Osteocyte (in vitro differentiated cells): ENCODE measurements around the gene PCSK6. TPM values are rescaled to one million over a fixed set of nuclear protein-coding genes. Genes with fewer than 3 reads are reported as not detected.
A peak's percentile ranks its signal among the peaks of the same experiment; 100 is the strongest.

Experiments
- DNase-seq: peaks from one replicate; pipeline ENCODE4 v3.0.0; 2021; ENCODE audit warnings: mixed read lengths; ENCODE audit not compliant: unreplicated experiment; ENCODE audit errors: extremely low spot score
- H3K27ac Mint-ChIP-seq: one replicate; pipeline ENCODE4 v1.8.0; 2021; ENCODE audit warnings: mild to moderate bottlenecking, mixed read lengths; ENCODE audit not compliant: unreplicated experiment
- H3K27me3 Mint-ChIP-seq: one replicate; pipeline ENCODE4 v1.8.0; 2021; ENCODE audit warnings: mixed read lengths; ENCODE audit not compliant: unreplicated experiment
- H3K36me3 Mint-ChIP-seq: one replicate; pipeline ENCODE4 v1.8.0; 2021; ENCODE audit warnings: mixed read lengths; ENCODE audit not compliant: unreplicated experiment
- H3K4me1 Mint-ChIP-seq: one replicate; pipeline ENCODE4 v1.8.0; 2021; ENCODE audit warnings: mixed read lengths; ENCODE audit not compliant: unreplicated experiment
- H3K4me3 Mint-ChIP-seq: one replicate; pipeline ENCODE4 v1.8.0; 2021; ENCODE audit warnings: mild to moderate bottlenecking, moderate library complexity, mixed read lengths; ENCODE audit not compliant: unreplicated experiment
- H3K9me3 Mint-ChIP-seq: one replicate; pipeline ENCODE4 v1.8.0; 2021; ENCODE audit warnings: mixed read lengths; ENCODE audit not compliant: unreplicated experiment
- long read RNA-seq: library from polyadenylated mRNA; unstranded; transcript quantifications from one replicate; pipeline ENCODE4 v2.0.0, GENCODE V29; 2021
- total RNA-seq: library from RNA; stranded (reverse); gene quantifications from 2 replicates; pipeline ENCODE4 v1.2.1, GENCODE V29; 2021
- TF ChIP-seq, protein P1 (sequence below): fragments of 200-600 bp; sonication (generic); IDR thresholded peaks from 2 replicates; pipeline ENCODE4 v1.5.0; 2021; ENCODE audit warnings: antibody characterized with exemption, mild to moderate bottlenecking, moderate library complexity

Gene PCSK6
- total RNA-seq = 0.43 and 0.55 TPM in 2 replicates
- long read RNA-seq, partial matches to known transcripts = 0 of 2 reads
- long read RNA-seq, other reads (novel, unspliced or antisense) = 2 of 2 reads

DNA sequence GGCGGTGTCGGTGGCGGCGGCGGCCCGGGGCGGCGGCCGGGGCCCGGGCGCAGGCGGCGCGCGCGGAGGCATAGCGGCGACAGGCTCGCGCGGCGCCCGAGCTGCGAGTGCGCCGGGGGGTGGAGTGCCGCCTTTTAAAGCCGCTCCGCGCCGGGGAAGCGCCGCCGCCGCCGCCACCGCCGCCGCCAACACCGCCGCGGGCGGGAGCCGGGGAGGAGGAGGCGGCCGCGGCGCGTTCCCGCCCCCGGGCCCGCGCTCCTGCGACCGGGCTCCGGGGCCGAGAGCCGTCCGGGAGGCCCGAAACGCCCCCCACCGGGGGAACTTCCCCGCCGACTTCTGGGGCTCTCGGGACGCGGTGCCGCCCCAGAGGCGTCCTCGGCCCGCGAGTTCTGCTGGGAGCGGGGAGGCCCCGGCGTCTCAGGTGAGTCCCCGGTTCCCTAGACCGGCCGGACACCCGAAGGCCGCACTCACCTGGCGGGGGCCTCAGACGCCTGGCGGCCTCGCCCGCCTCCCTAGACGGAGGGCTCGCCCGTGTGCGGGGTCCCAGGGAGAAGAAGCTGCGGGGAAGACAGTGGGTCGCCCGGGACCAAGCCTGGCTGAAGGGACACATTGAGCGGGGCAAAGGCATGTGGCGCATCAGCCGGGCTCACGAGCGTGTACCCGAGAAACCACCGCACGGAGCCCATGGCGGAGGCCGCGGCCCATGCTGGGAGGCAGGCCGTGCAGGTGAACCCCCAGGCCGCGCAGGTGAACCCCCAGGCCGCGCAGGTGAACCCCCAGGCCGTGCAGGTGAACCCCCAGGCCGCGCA lies at the start of gene PCSK6:
PCSK6 (minus strand) TSS at position 109 of the 809 bp plus-strand sequence; CDS start at position 72, 37 bp downstream.
- no peaks in the 10 kb centered on the region for H3K36me3 Mint-ChIP-seq
- TF ChIP-seq, protein P1, sequence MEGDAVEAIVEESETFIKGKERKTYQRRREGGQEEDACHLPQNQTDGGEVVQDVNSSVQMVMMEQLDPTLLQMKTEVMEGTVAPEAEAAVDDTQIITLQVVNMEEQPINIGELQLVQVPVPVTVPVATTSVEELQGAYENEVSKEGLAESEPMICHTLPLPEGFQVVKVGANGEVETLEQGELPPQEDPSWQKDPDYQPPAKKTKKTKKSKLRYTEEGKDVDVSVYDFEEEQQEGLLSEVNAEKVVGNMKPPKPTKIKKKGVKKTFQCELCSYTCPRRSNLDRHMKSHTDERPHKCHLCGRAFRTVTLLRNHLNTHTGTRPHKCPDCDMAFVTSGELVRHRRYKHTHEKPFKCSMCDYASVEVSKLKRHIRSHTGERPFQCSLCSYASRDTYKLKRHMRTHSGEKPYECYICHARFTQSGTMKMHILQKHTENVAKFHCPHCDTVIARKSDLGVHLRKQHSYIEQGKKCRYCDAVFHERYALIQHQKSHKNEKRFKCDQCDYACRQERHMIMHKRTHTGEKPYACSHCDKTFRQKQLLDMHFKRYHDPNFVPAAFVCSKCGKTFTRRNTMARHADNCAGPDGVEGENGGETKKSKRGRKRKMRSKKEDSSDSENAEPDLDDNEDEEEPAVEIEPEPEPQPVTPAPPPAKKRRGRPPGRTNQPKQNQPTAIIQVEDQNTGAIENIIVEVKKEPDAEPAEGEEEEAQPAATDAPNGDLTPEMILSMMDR = no peak
- DNase-seq = peak; percentile 83
- peak within 1 kb of the TSS; percentile 60 for H3K4me3 Mint-ChIP-seq
- H3K4me1 Mint-ChIP-seq = no peaks in the 10 kb centered on the region
- no peaks in the 10 kb centered on the region for H3K9me3 Mint-ChIP-seq
- H3K27me3 Mint-ChIP-seq = peaks cover 69% of the 10 kb centered on the region
- no peak within 1 kb of the TSS for H3K27ac Mint-ChIP-seq

DNA sequence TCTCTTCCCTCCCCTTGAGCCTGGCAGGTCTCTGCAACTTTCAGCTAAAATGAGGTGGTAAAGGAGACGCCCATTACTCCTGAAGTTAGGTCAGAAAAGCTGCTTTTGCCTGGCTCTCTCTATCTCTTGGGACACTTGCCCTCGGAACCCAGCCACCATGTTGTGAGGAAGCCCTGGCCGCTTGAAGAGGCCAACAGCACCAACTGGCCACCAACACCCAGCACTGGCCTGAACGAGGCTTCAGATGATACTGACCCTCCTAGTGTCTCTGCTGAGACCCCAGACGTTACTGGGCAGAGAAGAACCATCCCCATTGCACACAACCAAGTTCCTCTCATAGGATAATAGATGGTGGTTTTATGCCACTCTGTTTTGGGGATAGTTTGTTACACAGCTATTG lies 49.5 kb upstream of the PCSK6 start:
- Mint-ChIP-seq H3K27ac (no peak overlapping the region), H3K4me1 (peaks cover 8% of the 10 kb centered on the region), H3K9me3 (no peaks in the 10 kb centered on the region), H3K36me3 (no peaks in the 10 kb centered on the region), H3K4me3 (no peak overlapping the region), H3K27me3 (peaks cover 2% of the 10 kb centered on the region)
- DNase-seq = peak; percentile 49
- TF ChIP-seq, protein P1 = no peak

DNA sequence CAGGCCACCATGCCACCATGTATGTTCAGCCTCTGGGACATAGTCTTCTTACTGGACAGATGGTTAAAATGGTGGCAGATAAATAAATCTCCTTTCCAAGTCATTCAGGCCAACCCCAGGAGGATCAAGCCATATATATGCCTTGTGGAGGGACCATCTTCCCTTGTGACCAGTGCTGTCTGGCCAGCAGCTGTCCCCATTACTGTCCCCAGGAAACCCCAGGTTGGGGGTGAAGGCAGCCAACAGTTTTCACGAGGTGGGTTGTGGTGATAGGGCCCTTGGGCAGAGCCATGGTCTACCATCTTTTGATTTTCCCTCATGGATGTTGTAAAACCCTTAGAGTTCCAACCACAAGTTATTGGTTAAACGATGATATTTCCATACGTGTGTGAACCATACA lies 48.7 kb upstream of the PCSK6 start:
- no peaks in the 10 kb centered on the region for H3K9me3 Mint-ChIP-seq
- peaks cover 8% of the 10 kb centered on the region for H3K4me1 Mint-ChIP-seq
- TF ChIP-seq, protein P1 = no peak
- DNase-seq = peak; percentile 67
- H3K4me3 Mint-ChIP-seq = no peak overlapping the region
- H3K27ac Mint-ChIP-seq = no peak overlapping the region
- no peaks in the 10 kb centered on the region for H3K36me3 Mint-ChIP-seq
- peaks cover 2% of the 10 kb centered on the region for H3K27me3 Mint-ChIP-seq

DNA sequence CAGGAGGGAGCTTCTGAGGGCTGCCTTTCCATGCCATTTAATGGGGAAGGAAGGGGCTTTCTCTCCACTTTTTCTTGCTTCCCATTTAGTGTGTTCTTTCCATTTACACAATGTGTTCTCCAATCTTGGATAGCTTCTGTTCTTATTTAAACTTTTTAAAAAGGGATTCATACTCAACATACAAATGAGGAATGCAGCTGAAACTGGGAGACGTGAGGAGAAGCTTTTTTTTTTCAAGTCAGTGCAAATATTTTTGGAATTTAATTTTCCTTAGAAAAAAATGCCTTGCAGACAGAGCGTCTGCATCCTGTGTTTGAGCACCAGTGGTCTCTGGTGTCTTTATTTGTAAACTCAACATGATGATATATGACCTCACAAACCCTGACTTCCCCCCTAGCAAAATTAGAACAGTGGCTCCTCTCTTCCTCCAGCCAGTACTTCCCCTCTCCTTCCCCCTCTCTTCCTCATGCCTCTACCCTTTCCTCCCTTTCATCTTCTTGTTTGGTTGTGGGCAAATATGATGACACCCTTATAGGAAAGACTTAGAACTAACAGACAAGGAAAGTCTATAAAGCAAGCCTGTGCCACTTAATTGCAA lies 48.1 kb upstream of the PCSK6 start:
- TF ChIP-seq, protein P1 = no peak
- no peak overlapping the region for H3K27ac Mint-ChIP-seq
- H3K4me3 Mint-ChIP-seq = no peak overlapping the region
- DNase-seq = no peak
- H3K9me3 Mint-ChIP-seq = no peaks in the 10 kb centered on the region
- H3K36me3 Mint-ChIP-seq = no peaks in the 10 kb centered on the region
- peaks cover 8% of the 10 kb centered on the region for H3K4me1 Mint-ChIP-seq
- H3K27me3 Mint-ChIP-seq = peaks cover 6% of the 10 kb centered on the region

DNA sequence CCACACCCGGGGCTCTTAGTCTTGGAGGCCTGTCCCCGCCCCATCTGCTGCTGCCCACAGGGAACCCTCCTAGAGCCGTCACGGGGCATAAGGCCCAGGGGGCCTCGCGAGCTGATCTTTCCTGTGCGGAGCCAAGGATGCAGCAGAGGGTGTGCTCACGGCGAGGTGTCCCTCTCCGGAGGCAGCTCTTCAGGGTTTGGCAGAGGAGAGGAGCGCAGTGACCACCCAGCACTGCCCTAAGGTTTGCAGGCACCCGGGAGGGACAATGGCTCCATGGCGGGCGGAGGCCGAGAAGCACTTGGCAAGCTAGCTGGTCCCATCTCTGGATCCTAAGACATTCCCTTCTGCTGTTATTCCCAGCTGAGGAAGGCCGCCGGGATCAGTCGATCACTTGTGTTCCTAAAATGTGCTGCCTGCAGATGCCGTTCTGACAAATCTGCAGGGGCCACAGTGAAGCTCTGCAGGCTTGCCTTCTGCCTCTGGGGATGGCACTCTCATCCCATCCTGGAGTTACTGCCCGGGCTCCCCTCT lies 47.4 kb upstream of the PCSK6 start:
- Mint-ChIP-seq H3K27ac (no peak overlapping the region), H3K36me3 (no peaks in the 10 kb centered on the region), H3K4me3 (no peak overlapping the region), H3K27me3 (peaks cover 6% of the 10 kb centered on the region), H3K4me1 (peaks cover 8% of the 10 kb centered on the region), H3K9me3 (no peaks in the 10 kb centered on the region)
- peak; percentile 81 for DNase-seq
- TF ChIP-seq, protein P1 = no peak
